GM12878 (cell line): ENCODE results near the gene SLC8B1. TPM values are rescaled to one million over a fixed set of nuclear protein-coding genes. Genes with fewer than 3 reads are reported as not detected.

Source experiments
- ATAC-seq: fragments of 200-7000 bp; cut with Tn5 transposase; 3 replicates; pipeline ENCODE4 v1.9.1; 2020; ENCODE audit warnings: mild to moderate bottlenecking, moderate library complexity
- BruUV-seq: library from RNA; stranded (reverse); fragments of 400-500 nt; replicated peaks from 2 replicates; lab custom pipeline; 2021; lab: Mats Ljungman, UMichigan
- CTCF ChIA-PET: fragments of 300-600 bp; sonication (Branson Sonifier 250); formaldehyde crosslinking; extraction: SDS; loops from one replicate; lab custom pipeline; 2021; ENCODE audit warnings: inconsistent platforms; lab: Yijun Ruan, JAX
- POLR2A ChIA-PET: fragments of 350-600 bp; formaldehyde crosslinking; extraction: SDS; loops from one replicate; lab custom pipeline; 2021; ENCODE audit warnings: inconsistent platforms; lab: Charles Lee
- RAD21 ChIA-PET: fragments of 300-600 bp; sonication (Branson Sonifier 250); formaldehyde crosslinking; loops from one replicate; lab custom pipeline; 2023; ENCODE audit warnings: antibody characterized with exemption; ENCODE audit not compliant: unreplicated experiment; lab: Charles Lee
- SMC1A ChIA-PET: fragments of 300-600 bp; sonication (Branson Sonifier 250); formaldehyde crosslinking; loops from one replicate; lab custom pipeline; 2023; ENCODE audit not compliant: unreplicated experiment, uncharacterized antibody; lab: Charles Lee
- DNase-seq: peaks from one replicate; pipeline ENCODE4 v3.0.0-alpha.2; 2011; ENCODE audit warnings: low read depth, low spot score
- FAIRE-seq: peaks from 3 replicates; lab custom pipeline; 2011; peaks lifted over from hg19 to GRCh38; lab: Jason Lieb, UNC
- H2AFZ ChIP-seq: 2 replicates; pipeline ENCODE4 v1.6.0; 2011; ENCODE audit warnings: low read depth, low read length, control low read depth; ENCODE audit not compliant: control insufficient read depth
- H3K27ac ChIP-seq: 2 replicates; pipeline ENCODE4 v1.5.1; 2011; ENCODE audit warnings: control low read depth; ENCODE audit not compliant: control insufficient read depth, insufficient read depth
- H3K27me3 ChIP-seq, 2 experiments: replicated peaks in 1 of 2; 2 replicates each; pipeline versions ENCODE4 v1.6.0 to v1.6.1; 2011; ENCODE audit warnings: low read length in 1 of 2; ENCODE audit not compliant: control insufficient read depth in 2 of 2, insufficient read depth in 2 of 2
- H3K36me3 ChIP-seq, 2 experiments: 2 replicates each; pipeline ENCODE4 v1.5.1; 2011; ENCODE audit warnings: low read length in 1 of 2; ENCODE audit not compliant: control insufficient read depth in 2 of 2, insufficient read depth in 2 of 2
- H3K4me1 ChIP-seq: 2 replicates; pipeline ENCODE4 v1.6.1; 2011; ENCODE audit warnings: mild to moderate bottlenecking, low read length, moderate library complexity, mixed read lengths; ENCODE audit not compliant: control insufficient read depth, insufficient read depth
- H3K4me2 ChIP-seq: 2 replicates; pipeline ENCODE4 v1.6.0; 2011; ENCODE audit warnings: control low read depth; ENCODE audit not compliant: control insufficient read depth, insufficient read depth
- H3K4me3 ChIP-seq: fragments of 200-600 bp; sonication (generic); 2 replicates; pipeline ENCODE4 v1.5.1; 2016
- H3K79me2 ChIP-seq: 2 replicates; pipeline ENCODE4 v1.6.0; 2011; ENCODE audit warnings: low read length; ENCODE audit not compliant: control insufficient read depth, insufficient read depth
- H3K9ac ChIP-seq: 2 replicates; pipeline ENCODE4 v1.8.0; 2011; ENCODE audit warnings: low read length, control low read depth, mixed read lengths; ENCODE audit not compliant: control insufficient read depth, insufficient read depth
- H3K9me3 ChIP-seq: replicated peaks from 3 replicates; pipeline ENCODE4 v1.5.1; 2011; ENCODE audit warnings: mild to moderate bottlenecking, low read length; ENCODE audit not compliant: control insufficient read depth, insufficient read depth
- H4K20me1 ChIP-seq: 2 replicates; pipeline ENCODE4 v1.6.0; 2011; ENCODE audit not compliant: control insufficient read depth, insufficient read depth
- BMI1 ChIP-seq: fragments of 450-650 bp; IDR thresholded peaks from 2 replicates; pipeline ENCODE4 v1.6.1; 2016; ENCODE audit warnings: mild to moderate bottlenecking, moderate library complexity, borderline replicate concordance
- DPF2 ChIP-seq: fragments of 450-650 bp; IDR thresholded peaks from 2 replicates; pipeline ENCODE4 v1.6.1; 2017; ENCODE audit warnings: mild to moderate bottlenecking
- E2F4 ChIP-seq: IDR thresholded peaks from 2 replicates; pipeline ENCODE4 v1.6.1; 2012; ENCODE audit warnings: low read depth, low read length, improper control_type of control experiment
- ETV6 ChIP-seq, 2 experiments: fragments of 450-650 bp in 1 of 2; IDR thresholded peaks in 1 of 2; conservative IDR thresholded peaks in 1 of 2; 2 replicates each; pipeline ENCODE4 v1.6.1; 2014; ENCODE audit warnings: antibody characterized with exemption in 1 of 2, borderline replicate concordance in 1 of 2, low read depth in 1 of 2, mild to moderate bottlenecking in 1 of 2, moderate library complexity in 1 of 2
- HDGF ChIP-seq: fragments of 450-650 bp; IDR thresholded peaks from 2 replicates; pipeline ENCODE4 v1.6.1; 2016; ENCODE audit warnings: antibody characterized with exemption
- IKZF2 ChIP-seq, 2 experiments: fragments of 450-650 bp; IDR thresholded peaks; 2 replicates each; pipeline ENCODE4 v1.6.1; 2017; ENCODE audit warnings: mild to moderate bottlenecking in 2 of 2, moderate library complexity in 2 of 2
- NRF1 ChIP-seq: conservative IDR thresholded peaks from 2 replicates; pipeline ENCODE4 v1.6.1; 2011; ENCODE audit warnings: mild to moderate bottlenecking, low read depth, low read length, improper control_type of control experiment
- POU2F2 ChIP-seq: IDR thresholded peaks from 3 replicates; pipeline ENCODE4 v1.6.1; 2011; ENCODE audit warnings: low read depth, mild to moderate bottlenecking, low read length, borderline replicate concordance
- SRF ChIP-seq, 2 experiments: IDR thresholded peaks; 2 replicates each; pipeline ENCODE4 v1.6.1; 2011; ENCODE audit warnings: low read depth in 2 of 2, low read length in 2 of 2, mild to moderate bottlenecking in 1 of 2, moderate library complexity in 1 of 2
- TCF12 ChIP-seq: IDR thresholded peaks from 2 replicates; pipeline ENCODE4 v1.6.1; 2011; ENCODE audit warnings: low read depth, mild to moderate bottlenecking, low read length
- ZNF207 ChIP-seq: fragments of 450-650 bp; IDR thresholded peaks from 2 replicates; pipeline ENCODE4 v1.6.1; 2014; ENCODE audit warnings: antibody characterized with exemption, mild to moderate bottlenecking, borderline replicate concordance
- ZNF384 ChIP-seq: IDR thresholded peaks from 2 replicates; pipeline ENCODE4 v1.6.1; 2012; ENCODE audit warnings: low read depth, mild to moderate bottlenecking, low read length, improper control_type of control experiment, borderline replicate concordance
- WGBS: methylation state at CpG from one replicate; pipeline ENCODE4 v1.1.6; 2016; ENCODE audit warnings: low lambda C conversion rate; ENCODE audit not compliant: insufficient replicate concordance, insufficient coverage; ENCODE audit errors: missing lambda C conversion rate; 5-methylcytosine and 5-hydroxymethylcytosine counted together
- in situ Hi-C: fragments of 300-500 bp; cut with MboI; formaldehyde crosslinking; loops from 9 replicates; pipeline ENCODE4 v1.14.3; 2018; ENCODE audit warnings: mixed read lengths
- intact Hi-C: fragments of 100-400 bp; cut with micrococcal nuclease; formaldehyde crosslinking; loops from one replicate; pipeline ENCODE4 v1.14.2; 2022; ENCODE audit not compliant: unreplicated experiment
- polyA plus RNA-seq, 11 experiments: library from polyadenylated mRNA; depleted of rRNA in 4 of 11; unstranded in 6 of 11; stranded (reverse) in 5 of 11; fragments of >200 nt; fragmentation: Nextera tagmentation in 4 of 11; fragmentation: Illumina TruSeq in 1 of 11; extraction: Ambion mirVana in 4 of 11; extraction: Trizol in 1 of 11; gene quantifications; 1 replicate in 1 of 11; 2 replicates in 10 of 11; pipeline versions ENCODE4 v1.2.1 to v1.2.3, GENCODE V29; 2011 to 2016; ENCODE audit warnings: inconsistent platforms in 2 of 11, missing spikeins in 2 of 11, low read depth in 1 of 11
- total RNA-seq, 4 experiments: library from RNA; depleted of rRNA in 3 of 4; stranded (reverse); fragments of >200 nt in 3 of 4; fragmentation: Illumina TruSeq in 1 of 4; extraction: Trizol in 1 of 4; gene quantifications; 2 replicates each; pipeline versions ENCODE4 v1.2.1 to v1.2.3, GENCODE V29; 2013 to 2021

The SLC8B1 gene
- total and polyA plus RNA-seq, 10 of the 15 experiments (the other 5 are each of a cell fraction or from before 2014, with no cell fraction given): 0.18 to 12.3 (median 6.8) TPM

DNA sequence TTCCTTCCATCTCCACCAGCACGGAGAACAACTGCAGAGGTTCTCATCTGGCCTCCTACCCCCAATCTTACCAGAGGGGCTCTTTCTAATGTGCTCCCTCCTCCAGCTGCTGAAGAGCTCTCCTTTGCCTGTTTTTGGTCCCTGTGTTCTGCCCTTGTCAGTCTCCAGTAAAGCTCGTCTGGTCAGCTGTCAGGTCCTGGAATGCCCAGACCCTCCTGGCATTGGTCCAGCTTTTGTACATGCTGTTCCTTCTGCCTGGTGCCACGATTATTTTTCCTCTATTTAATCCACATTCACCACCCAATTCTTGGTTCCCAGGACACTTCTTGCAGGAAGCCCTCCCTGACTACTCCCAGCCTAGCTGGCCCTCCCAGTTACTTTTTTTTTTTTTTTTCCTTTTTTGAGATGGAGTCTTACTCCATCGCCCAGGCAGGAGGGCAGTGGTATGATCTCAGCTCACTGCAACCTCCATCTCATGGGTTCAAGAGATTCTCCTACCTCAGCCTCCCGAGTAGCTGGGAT lies 6.5 kb downstream of the SLC8B1 start:
- intact Hi-C loops (no loop called here), in situ Hi-C loops (no loop called here)
- BruUV-seq: no TSS peak

More for the DNA sequence above, 6.5 kb downstream of the SLC8B1 start:
- POLR2A ChIA-PET: interaction anchor here (1.7 kb wide), 1 partner anchor 98 kb away, joined by 4 read pairs; no protein-coding TSS in a partner anchor
- CTCF ChIA-PET: interaction anchor here (0.7 kb wide), 1 partner anchor 94 kb away, joined by 4 read pairs; the partner anchor contains the start of gene SDSL
- RAD21 ChIA-PET: no interaction called here
- FAIRE-seq (no peak), DNase-seq (no peak), ATAC-seq (no peak)
- H3K4me1 ChIP-seq: peaks cover 16% of the 10 kb centered on the region
- H3K9ac ChIP-seq: no peak overlapping the region
- SMC1A ChIA-PET: no interaction called here
- no peak overlapping the region for H3K27ac ChIP-seq
- H3K9me3 ChIP-seq: no peaks in the 10 kb centered on the region
- no peaks in the 10 kb centered on the region; a peak in 1 of 4 replicates for H3K36me3 ChIP-seq
- no peaks in the 10 kb centered on the region for H3K27me3 ChIP-seq
- H3K79me2 ChIP-seq: no peaks in the 10 kb centered on the region
- TF ChIP-seq E2F4 (no peak), HDGF (no peak), SRF (IDR thresholded peaks at IDR 0.05; ENCODE audit: low read depth in 2 of 2, low read length in 2 of 2) (no peak), POU2F2 (no peak), ZNF207 (no peak), NRF1 (no peak), ZNF384 (no peak), IKZF2 (IDR thresholded peaks at IDR 0.05) (no peak), DPF2 (no peak), BMI1 (no peak), ETV6 (conservative IDR thresholded peaks at IDR 0.05 in 1 of 2, IDR thresholded peaks at IDR 0.05 in 1 of 2; ENCODE audit: borderline replicate concordance in 1 of 2, low read depth in 1 of 2) (no peak), TCF12 (no peak)
- no peak overlapping the region for H2AFZ ChIP-seq
- 77% methylated on average over 5 of the region's 5 CpGs for WGBS
- no peak overlapping the region for H3K4me3 ChIP-seq
- H4K20me1 ChIP-seq: no peaks in the 10 kb centered on the region
- no peak overlapping the region for H3K4me2 ChIP-seq
